ENCODE measurements around the gene ASAP2. TPM values are rescaled to one million over a fixed set of nuclear protein-coding genes. Genes with fewer than 3 reads are reported as not detected.

The ASAP2 gene
- total RNA-seq, 1 donor from 2014 or later: 12.9 TPM

DNA sequence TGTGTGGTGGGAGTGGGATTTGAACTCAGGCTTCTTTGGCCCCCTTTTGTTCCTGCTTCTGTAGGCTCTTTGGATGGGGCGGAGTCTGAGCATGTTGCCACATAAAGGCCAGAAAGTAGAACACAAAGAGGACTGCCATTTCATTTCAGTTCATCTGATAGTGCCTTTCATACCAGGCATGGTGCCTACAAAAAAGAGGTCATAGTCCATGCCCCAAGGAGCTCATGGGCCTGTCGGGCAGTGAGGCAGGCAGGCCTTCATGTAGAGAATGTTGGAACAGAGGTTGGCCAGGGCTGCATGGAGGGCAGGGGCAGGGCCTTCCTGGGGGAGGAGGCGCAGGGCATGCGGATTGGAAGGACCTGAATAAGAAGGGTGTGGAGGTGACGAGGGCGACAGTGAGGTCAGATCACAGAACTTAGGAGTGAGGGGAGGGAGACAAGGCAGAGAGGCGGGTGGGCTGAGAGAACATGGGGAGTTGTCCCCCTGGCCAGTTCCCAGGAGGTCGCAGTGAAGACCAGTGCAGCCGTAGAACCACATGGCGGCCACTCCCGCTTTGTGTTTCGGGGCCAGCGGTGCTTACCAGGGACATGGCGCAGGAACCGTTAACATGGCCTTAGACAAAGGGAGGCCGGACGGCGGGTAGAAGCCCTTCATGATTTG is 167.6 kb downstream of the ASAP2 start:
- no peak for ATAC-seq
- intact Hi-C loops (cut with DNase I): loop anchor here (10.0 kb wide), 1 partner anchor 229 kb away; no protein-coding TSS in a partner anchor
- no peak for DNase-seq (ENCODE audit: missing footprints)

DNA sequence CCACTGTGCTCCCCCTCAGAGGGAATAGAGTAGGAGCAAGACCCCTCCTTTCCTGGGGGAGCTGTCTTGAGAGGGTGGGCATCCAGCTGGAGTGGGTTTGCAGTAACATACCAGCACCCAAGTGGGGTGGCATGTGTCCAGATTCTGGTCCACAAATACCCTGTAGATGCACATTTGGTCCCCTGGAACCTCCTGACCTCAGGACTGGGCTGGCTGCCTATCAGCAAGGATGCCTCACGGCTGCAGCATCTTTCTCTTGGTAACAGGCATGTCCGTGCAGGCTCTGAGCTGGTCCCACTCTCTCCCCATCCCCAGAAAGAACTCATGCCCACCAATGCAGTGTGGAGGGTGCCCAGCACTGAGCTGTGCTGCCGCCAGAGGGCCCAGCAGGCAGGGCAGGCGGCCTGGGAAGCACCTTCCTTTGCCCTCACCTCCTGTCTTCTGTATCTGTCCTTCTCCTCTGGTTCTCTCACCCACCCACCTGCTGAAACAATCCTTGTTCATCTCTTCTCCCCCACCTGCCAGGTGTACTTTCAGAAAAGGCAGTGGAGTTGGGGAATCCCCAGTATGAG is 169.3 kb downstream of the ASAP2 start:
- intact Hi-C loops (cut with DNase I): loop anchor here (10.0 kb wide), 1 partner anchor 231 kb away; no protein-coding TSS in a partner anchor
- no peak for DNase-seq (ENCODE audit: missing footprints)
- ATAC-seq: no peak

DNA sequence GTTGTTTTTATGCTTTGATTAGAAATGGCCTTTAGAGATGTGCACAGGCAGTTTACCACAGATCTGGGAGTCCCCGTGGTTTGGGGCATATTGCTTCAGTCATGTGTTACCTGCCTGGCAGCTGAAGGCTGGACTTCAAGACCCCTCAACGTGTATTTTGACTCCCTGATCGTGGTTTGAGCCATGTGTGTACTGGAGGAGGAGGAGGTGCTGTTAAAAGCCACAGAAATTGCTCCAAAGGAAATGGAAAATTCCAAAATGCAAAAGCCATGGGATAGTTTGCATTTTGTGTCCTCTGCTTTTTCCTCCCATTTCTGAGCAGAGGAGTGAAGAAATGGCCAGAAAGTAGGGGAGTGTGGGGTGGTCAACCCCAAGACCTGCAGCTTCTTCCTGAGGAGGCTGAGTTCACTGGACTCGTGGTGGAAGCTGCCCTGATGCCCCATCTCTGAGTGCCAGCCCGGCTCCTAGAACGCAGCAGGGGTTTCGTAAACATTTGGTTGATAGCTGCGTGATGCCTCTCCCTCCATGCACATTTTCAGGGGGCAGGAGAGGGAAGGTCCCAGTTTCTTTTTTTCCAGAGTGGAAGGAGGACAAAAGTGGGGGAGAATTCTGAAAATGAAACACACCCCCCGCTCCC is 171.0 kb downstream of the ASAP2 start:
- no peak for DNase-seq (ENCODE audit: missing footprints)
- ATAC-seq: no peak
- intact Hi-C loops (cut with DNase I): loop anchor here (10.0 kb wide), 1 partner anchor 233 kb away; no protein-coding TSS in a partner anchor

DNA sequence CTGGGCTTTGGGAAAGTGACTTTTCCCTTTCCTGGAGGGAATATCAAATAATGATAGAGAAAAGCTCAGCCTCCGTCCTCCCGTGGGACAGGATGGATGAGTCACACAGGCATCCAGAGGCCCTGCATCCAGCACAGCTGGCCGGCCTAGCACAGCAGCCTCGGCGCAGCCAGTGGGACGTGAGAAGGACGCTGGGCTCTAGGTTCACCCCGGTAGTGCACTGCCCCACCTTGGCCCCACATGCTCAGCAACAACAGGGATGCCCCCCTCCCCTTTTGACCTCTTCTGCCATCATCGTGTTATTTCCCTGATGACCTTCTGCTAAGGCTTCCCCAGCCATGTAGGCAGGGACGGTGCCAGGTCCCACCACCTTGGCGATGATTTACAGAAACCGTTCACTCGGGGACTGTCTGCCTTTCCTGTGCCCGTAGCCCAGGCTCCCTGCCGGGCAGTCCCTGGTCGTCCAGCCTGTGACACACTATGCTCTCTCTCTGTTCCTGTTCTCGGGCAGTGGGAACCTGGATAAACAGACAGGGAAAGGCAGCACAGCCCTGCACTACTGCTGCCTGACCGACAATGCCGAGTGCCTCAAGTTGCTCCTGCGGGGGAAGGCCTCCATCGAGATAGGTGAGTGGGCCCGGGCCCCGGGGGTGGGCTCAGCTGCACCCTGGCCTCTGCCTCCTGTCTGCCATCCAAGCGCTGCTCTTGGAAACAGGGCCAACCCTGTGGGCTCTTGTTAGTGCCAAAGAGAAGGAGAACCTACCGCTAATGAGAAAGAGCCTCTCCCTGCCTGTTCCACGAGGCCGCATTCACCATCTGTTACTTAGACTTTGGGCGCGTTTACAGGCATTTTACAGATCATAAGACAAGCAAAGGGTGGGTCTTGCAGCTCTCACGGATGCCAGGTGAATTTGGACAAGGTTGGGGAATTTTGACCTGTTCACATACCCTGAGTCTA is 172.1 kb downstream of the ASAP2 start:
- intact Hi-C loops (cut with DNase I): loop anchor here (10.0 kb wide), 1 partner anchor 234 kb away; no protein-coding TSS in a partner anchor
- ATAC-seq (peak; percentile 85), DNase-seq (ENCODE audit: missing footprints) (peak; percentile 88)

DNA sequence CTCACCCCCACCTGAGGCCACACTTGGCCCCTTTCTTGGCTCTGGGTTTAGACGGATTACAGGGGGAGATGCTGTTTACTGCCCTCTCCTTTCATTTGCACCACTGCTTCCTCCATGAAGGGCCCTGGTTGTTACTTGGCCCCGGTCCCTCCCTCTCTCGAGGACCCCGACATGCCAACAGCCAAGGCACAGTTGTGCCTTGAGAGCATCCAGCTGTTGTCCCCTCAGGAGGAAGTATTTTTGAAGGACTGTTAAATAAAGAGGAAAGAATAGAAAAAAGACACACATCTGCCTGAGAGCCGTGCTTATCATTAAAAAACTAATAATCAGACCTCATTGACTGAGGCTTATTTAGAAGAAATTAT is 172.8 kb downstream of the ASAP2 start:
- DNase-seq (ENCODE audit: missing footprints): no peak
- intact Hi-C loops (cut with DNase I): loop anchor here (10.0 kb wide), 1 partner anchor 235 kb away; no protein-coding TSS in a partner anchor
- no peak for ATAC-seq

DNA sequence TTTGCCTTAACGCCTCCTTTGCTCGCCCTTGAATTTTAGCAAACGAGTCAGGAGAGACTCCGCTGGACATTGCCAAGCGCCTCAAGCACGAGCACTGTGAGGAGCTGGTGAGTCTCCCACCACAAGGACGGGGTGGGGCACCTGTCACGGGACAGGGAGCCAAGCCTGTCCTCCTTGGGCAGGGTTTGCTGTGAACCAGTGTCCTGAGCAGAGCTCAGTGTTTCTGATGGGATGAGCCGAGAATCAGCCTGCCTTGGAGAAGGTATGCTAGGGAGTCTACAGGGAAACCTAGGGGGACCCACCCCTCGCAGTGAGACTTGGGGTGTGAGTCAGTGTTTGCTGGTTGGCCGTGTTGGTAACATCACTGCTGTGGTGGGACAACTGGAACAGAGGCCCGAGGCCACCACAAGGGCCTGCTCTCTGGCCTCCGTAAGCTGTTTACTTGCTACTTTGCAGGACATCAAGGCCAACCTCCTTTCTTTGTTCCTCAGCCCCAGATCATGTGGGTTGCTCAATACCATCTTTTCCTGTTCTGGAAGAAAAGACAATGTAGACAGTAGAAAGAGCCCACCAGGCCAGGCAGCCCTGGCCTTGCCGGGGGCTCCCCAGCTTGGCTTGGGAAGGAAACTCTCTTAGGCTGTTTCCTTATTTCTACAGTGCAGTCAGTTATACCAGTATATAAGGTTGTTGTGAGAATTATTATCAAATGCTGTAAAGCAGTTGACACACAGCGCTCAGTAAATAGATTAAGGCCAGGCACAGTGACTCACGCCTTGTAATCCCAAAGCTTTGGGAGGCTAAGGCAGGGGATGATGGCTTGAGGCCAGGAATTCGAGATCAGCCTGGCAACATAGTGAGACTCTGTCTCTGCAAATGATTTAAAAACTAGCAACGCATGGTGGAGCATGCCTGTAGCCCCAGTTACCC is 174.4 kb downstream of the ASAP2 start:
- intact Hi-C loops (cut with DNase I): no loop called here
- ATAC-seq: peak; percentile 74
- DNase-seq (ENCODE audit: missing footprints): no peak

DNA sequence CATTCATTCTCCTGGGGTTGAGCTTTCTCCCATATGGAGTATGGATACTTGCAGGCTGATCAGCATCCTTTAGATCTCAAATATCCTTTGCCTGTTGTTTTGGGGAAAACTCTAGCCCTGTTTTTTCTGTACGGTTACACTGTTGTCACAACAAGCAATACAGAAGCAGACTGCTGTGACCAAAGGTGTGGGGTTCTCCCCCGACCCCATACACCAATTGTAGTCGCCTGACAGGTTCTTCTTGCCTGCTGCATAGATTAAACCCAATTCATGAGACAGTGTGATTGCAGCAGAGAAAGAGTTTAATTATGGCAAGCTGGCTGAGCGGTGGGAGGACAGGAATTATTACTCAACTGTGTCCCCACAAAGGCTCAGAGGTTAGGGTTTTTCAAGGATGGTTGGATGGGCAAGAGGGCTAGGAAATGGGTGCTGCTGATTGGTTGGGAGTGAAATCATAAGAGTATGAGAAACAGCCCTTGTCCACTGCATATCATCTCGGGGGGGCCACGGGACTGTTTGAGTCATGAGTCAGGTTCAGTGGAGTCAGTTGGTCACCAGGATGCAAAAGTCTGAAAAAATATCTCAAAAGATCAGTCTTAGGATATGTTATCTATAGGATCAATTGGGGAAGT is 176.1 kb downstream of the ASAP2 start:
- no peak for ATAC-seq
- intact Hi-C loops (cut with DNase I): no loop called here
- no peak for DNase-seq (ENCODE audit: missing footprints)

DNA sequence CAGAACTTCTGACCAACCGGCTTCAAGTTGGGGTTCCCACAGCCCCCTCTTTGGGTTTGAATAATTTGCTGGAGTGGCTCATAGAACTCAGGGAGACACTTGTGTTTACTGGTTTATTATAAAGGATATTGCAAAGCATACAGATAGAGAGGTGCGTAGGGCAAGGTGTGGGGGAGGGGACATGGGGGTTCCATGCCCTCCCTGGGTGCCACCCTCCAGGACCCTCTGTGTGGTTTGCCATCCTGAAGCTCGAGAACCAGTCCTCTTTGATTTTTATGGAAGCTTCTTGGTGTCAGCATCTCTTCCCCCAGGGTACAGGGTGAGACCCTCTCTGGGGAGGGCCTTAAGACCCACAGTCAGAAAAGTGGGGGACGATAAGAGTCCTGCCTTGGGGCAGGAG is 177.9 kb downstream of the ASAP2 start:
- DNase-seq (ENCODE audit: missing footprints) (no peak), ATAC-seq (no peak)
- intact Hi-C loops (cut with DNase I): no loop called here

DNA sequence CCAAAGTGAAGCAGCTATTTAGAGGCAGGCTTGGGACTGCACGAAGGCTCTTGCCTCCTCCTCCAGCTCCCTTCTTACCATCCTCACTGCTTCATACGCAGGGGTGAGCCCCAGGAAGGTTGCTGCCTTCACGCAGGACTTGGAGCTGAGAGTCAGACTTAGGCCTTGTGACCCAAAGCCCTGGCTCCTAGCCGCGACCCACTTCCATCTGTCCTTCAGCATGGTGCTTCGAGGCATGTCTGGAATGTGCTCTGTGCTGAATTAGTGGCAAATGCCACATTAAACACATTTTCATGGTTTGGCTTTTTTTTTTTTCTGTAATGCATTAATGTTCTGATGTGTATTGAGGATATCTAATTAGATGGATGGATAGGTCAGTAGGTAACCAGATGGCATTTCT is 179.2 kb downstream of the ASAP2 start:
- intact Hi-C loops (cut with DNase I): no loop called here
- no peak for ATAC-seq
- no peak for DNase-seq (ENCODE audit: missing footprints)

DNA sequence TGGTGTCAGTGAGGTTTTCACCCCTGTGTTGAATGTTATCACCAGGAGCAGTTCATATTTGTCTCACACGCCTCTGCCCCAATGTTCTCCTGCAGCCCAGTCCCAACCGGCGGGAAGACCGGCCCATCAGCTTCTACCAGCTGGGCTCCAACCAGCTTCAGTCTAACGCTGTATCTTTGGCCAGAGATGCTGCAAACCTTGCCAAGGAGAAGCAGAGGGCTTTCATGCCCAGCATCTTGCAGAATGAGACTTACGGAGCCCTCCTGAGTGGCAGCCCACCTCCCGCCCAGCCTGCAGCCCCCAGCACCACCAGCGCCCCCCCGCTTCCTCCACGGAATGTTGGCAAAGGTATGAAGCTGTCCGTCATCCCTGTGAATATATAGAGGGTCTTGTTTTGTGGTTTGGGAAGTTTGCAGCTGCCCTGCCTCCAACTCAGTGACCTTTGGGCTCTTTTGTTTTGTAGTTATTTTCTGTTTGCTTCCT is 181.6 kb downstream of the ASAP2 start:
- DNase-seq (ENCODE audit: missing footprints) (no peak), ATAC-seq (no peak)
- intact Hi-C loops (cut with DNase I): no loop called here

DNA sequence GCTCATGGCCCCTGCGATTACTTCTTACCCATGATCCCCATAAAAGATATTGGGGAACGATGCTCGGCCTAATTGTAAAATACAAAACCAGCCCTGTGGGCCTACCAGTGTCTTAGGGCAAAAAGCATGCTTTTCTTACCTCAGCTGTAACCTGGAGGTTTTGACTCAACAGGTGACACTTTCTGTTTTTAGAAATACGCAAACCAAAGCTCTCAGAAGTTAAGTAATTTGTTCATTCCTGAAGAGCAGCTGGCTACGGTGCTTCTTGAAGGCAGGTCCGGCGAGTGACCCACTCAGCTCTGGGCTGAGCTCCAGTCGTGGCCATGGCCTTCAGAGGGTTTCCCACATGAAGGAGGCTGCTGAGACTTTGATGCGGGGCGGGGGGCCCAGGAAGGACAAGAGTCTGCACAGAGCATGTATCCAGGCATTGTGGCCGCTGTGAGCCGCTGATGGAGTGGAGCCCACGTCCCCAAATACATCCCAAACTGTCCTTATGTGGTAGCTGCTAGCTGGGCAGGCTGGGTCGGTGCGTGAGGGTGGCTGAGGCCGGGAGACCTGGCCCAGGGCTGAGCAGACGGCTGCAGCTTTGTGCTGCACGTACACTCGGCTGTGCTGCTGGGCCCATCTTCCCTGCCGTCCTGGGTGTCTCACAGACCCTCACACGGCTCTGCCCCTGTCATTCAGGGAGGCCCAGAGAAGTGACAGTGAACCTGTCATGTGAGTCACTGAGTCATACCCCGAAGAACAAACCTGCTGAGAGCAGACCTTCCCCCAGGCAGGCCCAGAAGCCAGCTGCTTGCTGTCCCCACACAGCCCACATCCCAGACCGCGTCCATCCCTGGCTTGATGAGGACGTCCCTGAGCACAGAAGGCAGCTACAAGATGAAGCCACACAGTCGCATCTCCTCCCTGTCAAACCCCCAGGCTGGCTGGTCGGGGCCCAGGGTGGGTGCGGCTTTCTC is 182.6 kb downstream of the ASAP2 start:
- intact Hi-C loops (cut with DNase I): no loop called here
- no peak for ATAC-seq
- DNase-seq (ENCODE audit: missing footprints): no peak

DNA sequence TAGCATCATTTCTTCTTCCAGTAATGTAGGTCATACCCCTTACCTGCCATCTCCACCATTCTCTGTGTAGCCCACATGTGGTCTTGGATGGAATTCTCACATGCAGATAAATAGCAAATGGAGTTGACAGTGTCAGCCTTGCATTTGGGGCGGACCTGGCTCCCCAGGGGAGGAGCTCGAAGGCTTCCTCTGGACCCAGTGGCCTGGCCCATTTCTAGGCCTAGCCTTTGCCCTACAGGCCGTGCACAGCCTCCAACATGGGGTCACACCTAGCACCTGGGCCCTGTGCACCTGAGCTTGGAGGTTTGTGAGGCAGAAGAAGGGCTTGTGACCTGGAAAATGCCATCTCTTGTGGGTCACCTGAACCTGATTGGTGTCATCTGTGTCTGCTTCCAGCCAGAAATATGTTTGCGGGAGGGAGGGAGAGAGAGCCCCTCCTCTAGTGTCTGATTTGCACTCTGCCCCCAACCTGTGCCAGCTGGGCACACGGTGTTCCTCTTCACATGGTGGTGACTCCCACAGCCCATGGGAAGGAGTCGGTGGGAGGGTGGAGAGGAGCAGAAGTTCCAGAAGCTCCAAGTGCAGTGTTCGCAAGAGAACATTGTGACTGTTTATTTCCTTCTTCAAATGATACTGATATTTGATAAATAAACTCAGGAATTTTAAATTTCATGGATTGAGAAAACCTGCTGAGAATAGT is 183.7 kb downstream of the ASAP2 start:
- intact Hi-C loops (cut with DNase I): no loop called here
- ATAC-seq: no peak

DNA sequence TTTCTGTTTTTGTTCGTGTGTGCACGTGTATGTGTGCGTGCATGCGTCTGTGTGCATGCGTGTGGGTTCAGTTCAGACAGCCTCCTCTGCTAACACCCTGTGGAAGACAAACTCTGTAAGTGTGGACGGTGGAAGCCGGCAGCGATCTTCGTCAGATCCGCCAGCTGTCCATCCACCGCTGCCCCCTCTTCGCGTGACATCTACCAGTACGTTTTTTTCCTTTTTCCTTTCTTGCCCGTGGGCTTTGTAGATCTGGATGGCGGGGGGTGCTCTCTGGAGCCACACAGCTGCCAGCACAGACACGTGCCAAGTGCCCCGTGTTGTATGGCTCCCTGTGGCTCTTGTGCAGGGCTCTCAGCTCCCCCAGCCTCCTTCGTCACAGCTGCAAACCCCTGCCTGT is 184.4 kb downstream of the ASAP2 start:
- ATAC-seq (no peak), DNase-seq (ENCODE audit: missing footprints) (no peak)
- intact Hi-C loops (cut with DNase I): no loop called here

More for the DNA sequence above, 183.7 kb downstream of the ASAP2 start:
- DNase-seq (ENCODE audit: missing footprints): no peak

DNA sequence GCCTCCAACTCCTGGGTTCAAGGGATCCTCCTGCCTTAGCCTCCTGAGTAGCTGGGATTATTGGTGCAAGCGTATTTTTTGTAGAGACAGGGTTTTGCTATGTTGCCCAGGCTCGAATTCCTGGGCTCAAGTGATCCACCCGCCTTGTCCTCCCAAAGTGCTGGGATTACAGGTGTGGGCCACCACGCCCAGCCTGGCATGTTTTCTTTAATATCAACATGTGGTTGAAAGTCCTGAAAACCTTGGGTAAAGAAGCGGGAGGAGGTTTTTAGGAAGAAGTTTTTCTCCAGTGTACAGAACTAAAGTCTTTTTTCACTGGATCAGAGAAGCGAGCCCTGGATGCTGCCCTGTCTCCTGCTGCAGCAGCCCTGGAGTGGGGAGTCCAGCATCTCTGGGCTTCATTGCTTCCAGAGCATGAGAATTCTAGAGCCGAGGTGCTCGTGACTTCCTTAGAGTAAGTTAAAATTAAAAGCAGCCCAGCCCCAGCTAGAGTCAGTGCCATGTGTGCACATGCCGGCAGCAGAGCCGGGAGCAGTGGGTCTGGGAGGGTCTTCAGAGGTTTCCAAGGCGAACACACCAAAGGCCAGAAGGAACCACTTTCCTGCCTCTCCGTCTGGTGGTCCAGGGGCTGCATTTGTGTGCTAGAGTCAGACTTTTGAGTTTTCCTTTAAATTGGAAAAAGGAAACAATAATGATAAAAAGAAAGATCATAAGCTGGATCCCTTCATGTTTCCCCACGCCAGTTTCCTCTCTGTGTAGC is 185.5 kb downstream of the ASAP2 start:
- intact Hi-C loops (cut with DNase I): no loop called here
- ATAC-seq: no peak
- DNase-seq (ENCODE audit: missing footprints): no peak
